ENCODE results near the gene ZDHHC11B.
"Not testable (repeated sequence)": the region's sequence is repeated elsewhere in the genome, so short reads cannot be mapped to it uniquely, and the experiment has no call there.

Gene ZDHHC11B

GRCh38 chr5:683551-684481 lies 100.7 kb downstream of the ZDHHC11B start:
- no peak for DNase-seq

DNA sequence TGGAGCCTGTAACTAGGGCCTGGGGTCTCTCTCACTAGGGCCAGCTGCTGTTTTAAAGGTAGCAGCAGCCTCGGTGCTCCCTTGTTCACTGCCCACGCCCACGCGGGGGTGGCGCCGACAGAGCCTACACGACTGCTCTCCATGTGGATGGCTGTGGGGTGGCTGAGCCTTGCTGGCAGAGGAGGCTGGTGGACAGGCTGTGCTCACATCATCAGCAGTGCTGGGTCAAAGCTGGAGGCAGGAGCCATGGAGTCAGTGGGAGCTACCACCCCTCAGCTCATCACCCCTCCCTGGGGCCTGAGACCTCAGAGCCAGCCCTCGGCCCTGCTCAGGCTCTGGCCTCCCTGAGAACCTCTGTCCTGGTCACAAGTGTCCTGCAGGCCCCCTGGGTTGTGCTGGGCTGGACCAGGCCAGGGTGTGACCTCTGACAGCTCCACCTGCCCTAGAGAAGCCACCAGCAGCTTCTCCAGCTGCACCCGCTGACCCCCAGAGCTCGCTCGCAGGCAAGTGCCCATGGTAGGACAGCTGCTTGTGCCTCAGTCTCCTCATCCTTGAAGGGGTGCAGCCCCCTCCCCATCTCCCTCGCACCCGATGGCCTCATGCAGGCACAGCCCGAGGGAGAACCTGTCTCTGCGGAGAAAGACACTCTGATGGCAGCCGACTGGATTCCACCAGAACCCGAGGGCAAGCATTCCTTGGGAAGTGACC lies 101.7 kb downstream of the ZDHHC11B start:
- not testable (repeated sequence) for DNase-seq

- not testable (repeated sequence) for DNase-seq
Measured at GRCh38 chr5:682216-682615, 102.3 kb downstream of the ZDHHC11B start.

DNA sequence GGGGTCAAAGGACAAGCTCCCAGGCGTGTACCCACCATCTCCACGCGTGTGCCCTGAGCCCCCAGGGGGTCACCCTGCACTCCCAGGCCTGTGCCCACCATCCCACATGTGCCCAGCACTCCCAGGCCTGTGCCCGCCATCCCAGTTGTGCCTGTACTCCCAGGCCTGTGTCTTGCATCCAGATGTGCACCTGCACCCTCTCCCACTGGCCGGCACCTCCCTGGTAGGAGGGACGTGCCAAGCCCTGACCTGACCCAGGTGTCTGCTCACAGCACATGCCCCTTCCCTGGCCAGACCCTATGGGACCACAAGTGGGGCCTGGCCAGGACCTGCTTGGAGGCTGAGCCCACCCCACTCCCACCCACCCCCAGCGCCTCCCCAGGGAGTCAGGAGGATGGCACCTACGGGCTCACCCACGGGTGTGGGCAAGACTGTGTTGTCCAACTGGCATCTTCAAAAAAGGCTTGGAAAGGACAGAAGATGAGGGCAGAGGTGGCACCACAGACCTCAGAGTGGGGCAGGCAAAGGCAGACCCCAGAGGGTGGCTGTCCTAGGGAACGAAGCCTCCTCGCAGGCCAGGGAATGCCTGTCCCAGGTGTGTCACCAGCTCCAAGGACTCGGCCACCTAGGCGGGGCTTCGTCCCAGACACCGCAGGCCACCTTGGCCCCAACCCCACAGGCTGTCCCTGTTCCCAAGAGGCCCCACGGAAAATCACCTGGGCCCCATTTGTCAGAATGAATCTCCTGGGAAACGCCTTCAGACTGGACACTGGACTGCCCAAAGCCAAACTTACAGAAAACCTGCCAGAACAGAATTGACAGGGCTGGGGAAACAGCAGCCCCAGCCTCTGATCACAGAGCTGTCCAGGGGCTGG lies 103.0 kb downstream of the ZDHHC11B start:
- DNase-seq, result not testable (repeated sequence)

- not testable (repeated sequence) for DNase-seq
Measured at GRCh38 chr5:680836-681235, 103.7 kb downstream of the ZDHHC11B start.

DNA sequence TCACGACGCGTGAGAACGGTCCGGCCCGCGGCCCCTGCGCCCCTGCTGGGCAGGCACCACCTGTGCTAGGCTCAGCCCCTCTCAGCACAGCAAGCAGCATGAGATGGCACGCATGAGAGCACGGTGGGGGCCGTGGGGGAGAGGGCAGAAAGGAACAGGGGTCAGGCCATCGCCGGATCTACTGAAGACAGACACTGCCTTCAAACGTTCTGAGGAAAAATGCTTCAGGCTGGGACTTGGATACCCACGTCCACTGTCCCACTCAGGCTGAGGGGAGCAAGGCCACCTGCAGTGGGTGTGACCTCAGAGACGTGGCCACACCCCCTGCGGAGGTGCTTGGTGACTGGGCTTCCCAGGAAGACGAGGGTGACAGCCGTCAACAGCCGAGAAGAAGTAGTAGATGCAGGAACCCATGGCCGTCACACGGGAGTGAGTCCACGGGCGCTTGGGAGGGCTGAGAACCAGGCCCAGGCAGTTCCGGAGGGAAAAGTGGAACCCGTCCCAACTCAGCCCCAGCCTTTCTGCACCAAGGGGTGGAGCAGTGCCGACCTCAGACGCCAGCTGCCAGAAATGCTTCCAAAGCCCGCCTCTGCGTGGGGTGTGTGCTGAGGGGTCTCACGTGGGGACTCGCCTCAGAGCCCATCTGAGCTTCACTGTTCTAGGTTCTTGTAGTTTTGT lies 104.3 kb downstream of the ZDHHC11B start:
- not testable (repeated sequence) for DNase-seq

DNA sequence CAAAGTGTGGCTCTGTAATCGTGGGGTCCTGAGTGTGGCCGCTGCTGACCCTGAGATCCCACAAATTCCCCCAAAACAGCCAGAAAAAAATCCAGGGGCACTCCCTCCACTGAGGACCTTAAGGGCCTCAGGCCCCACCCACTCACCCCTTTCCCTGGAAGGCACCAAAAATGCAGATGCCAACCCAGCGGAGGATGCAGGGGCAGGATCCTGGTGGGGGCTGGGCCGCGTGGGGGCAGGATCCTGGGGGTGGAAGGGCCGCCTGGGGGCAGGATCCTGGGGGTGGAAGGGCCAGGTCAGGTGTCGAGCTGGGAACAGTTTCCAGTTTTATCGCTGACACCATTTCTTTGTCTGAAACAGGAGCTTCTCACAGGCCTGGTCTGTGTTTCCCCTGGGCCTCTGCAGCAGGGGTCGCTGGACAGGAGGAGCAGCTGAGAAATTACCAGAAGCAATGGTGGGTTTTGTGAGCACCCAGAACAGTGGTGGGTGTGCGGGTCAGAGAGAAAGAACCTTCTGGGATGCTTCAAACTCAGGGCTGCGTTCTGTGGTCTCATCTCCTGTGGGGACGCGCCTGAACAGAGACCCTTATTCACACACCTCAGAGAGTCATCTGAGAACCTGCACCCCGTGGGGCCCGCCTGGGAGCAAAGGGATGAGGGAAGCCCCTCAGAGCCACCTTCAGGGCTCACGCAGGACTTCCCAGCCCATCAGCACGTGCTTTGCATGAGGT lies 105.2 kb downstream of the ZDHHC11B start:
- not testable (repeated sequence) for DNase-seq

DNA sequence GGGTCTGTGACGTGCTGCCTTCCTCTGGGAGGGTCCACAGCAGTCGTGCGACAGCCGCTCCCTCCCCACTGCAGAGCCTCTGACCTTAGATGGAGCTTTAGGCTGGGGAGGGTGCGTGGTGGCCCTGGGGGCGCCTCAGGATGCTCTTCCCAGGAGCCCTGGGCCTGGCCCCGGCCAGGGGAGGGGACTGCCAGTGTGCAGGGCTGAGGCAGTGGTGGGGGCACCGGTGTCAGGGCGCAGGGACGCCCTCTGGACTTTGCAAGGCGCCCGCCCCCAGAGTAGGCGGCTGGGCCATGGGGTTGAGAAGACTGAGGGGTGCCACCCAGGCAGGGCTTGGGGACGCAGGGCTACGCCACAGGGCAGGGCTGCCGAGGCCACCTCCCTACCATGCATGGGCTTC lies 106.0 kb downstream of the ZDHHC11B start:
- DNase-seq, result not testable (repeated sequence)

- DNase-seq, result no peak
Measured at GRCh38 chr5:677131-678101, 107.1 kb downstream of the ZDHHC11B start.

GRCh38 chr5:676699-677076 lies 107.8 kb downstream of the ZDHHC11B start:
- no peak for DNase-seq

DNA sequence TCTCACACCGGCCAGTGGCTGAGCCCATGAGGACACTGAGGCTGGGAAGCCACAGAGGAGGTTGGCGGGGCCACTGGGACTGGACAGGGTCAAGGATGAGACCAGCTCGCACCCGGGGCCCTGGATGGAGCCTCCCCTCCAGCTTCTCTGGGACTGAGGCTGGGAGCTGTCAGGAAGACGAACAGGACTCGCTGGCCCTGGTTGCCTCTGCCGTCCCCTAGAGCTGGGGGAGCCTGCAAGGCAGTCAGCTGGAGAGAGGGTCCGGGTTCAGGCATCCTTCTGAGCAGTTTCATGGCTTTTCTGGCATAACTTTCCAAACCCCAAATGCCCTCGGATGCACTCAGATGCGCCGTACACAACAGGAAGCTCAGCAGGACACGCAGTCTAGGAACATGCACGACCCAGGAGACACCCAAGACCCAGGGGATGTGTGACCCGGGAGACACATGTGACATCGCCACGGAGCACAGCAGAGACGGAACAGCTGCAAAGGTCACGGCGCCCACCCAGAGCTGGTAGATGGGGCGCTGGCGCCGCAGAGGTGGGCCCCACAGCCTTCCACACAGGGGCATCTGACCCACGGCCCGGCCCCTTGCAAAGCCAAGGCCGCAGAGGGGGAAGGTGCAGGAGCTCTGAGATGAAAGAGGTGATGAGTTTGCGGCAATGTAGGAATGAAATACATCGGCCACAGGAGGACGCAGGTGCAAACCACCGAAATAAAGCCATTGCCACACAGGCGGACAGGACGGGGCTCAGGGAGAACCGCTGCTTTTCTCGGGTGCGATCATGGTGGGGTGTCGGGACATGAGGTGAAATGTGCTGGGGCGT lies 108.4 kb downstream of the ZDHHC11B start:
- DNase-seq, result no peak

DNA sequence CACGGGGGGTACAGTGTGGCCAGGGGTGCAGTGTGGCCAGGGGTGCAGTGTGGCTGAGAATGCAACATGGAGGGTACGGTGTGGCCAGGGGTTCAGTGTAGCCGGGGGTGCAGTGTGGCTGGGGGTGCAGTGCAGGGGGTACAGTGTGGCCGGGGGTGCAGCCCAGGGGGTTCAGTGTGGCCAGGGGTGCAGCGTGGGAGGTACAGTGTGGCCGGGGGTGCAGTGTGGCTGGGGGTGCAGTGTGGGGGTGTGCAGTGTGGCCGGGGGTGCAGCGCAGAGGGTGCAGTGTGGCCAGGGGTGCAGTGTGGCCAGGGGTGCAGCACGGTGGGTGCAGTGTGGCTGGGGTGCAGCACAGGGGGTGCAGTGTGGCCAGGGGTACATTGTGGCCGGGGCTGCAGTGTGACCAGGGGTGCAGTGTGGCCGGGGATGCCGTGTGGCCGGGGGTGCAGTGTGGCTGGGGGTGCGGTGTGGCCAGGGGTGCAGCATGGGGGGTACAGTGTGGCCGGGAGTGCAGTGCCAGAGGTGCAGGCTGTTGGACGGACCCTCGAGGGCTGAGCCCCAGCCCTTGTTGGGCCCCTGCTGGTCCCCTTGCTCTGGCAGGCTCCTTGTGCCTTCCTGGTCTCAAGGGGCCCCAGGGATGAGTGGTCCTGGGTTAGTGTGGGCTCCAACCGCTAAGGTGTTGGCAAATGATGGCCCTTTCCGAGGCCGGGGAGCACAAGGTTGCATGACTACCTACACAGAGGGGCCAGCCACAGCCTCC lies 109.2 kb downstream of the ZDHHC11B start:
- no peak for DNase-seq

GRCh38 chr5:674630-675011 lies 109.9 kb downstream of the ZDHHC11B start:
- DNase-seq, result no peak

DNA sequence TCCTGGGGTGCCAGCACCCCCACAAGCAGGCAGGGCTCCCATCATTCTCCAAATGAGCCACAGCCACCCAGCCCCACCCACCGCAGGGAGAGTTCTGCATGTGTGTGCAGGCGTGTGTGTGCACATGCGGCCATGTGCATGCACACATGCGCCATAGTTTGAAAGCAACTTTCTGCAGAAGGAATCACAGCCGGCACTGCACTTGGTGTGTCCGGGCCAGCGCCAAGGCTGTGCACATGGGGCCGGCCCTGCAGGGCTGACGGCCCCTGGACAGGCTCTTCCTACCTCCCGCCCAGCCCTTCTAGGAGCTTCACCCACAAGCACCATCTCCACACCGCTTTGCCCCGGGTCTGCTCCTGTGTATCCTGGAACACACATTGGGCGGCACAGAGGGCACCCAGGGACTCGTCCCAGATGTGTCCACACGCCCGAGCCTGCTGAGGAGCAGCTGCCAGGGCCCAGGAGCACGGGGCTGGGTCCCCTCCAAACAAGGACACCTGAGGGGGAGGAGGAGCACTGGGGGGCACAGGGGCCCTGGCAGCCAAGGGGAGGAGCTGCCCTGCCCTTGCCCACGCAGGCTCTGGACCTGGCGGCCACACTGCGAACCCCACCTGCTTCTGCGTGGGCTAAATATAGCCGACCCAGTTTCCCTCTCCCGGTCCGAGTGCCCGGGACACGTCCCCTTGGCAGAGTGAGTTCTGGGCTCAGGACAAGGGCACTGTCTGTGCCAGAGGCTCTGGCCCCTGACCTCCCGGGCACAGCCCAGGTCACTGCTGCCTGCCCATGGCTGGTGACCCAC lies 110.5 kb downstream of the ZDHHC11B start:
- DNase-seq, result no peak

- DNase-seq, result no peak
Measured at GRCh38 chr5:673161-673830, 111.2 kb downstream of the ZDHHC11B start.

DNA sequence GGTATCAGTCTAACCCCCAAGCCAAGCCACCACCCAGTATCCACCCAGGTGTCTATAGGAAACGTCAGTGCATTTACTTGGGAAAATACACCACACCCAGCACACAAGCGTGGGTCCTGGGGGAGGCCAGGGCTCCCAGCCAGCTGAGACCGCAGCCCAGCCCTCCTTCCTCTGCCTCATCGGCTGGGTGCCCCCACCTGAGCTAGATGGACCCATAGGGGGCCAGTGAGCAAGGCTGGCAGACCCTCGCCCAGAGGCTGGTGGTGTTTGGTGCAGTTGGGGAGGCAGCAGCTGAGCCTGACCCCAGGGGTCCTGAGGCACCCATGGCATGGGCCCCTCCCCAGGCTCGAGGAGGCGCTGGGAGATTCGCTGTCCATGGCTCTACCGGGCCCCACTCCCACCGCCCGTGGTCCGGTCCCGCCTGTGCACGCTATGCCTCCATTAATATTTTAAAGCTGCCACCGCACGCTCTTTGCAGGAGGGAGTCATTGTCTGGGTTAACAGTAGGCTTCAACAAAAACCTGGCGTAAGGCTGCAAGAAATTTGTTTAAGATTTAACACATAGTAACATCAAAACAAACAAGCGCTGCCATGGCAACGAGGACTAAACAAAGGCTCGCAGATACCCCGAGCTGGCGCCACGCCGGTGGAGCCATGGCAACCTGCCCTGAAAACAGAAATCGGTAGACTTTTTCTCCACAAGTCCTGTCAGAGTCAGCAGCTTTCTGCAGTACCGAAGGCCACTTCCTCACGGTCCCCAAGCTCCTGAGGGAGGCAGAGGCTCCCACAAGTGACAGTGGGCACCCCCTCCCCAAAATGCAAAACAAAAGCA lies 112.0 kb downstream of the ZDHHC11B start:
- peak; percentile 83 for DNase-seq
